ENCODE measurements around the gene FGF8. TPM values are rescaled to one million over a fixed set of nuclear protein-coding genes. Genes with fewer than 3 reads are reported as not detected.

The FGF8 gene
- polyA plus RNA-seq, 4 donors, result 4.6 to 9.7 (median 7.3) TPM

GRCh38 chr10:101770331-101771215 is 5.3 kb downstream of the FGF8 start:
- DNase-seq (ENCODE audit: low read depth in 4 of 4, low spot score in 3 of 4), result no peak

GRCh38 chr10:101769541-101770180 is 6.3 kb downstream of the FGF8 start:
- no peak for DNase-seq (ENCODE audit: low read depth in 4 of 4, low spot score in 3 of 4)

- DNase-seq (ENCODE audit: low read depth in 4 of 4, low spot score in 3 of 4), result no peak
These were observed 7.1 kb downstream of the FGF8 start for GRCh38 chr10:101768791-101769170.

GRCh38 chr10:101767966-101768790 is 7.7 kb downstream of the FGF8 start:
- DNase-seq (ENCODE audit: low read depth in 4 of 4, low spot score in 3 of 4), result no peak

- DNase-seq (ENCODE audit: low read depth in 4 of 4, low spot score in 3 of 4), result no peak
These were observed 8.3 kb downstream of the FGF8 start for GRCh38 chr10:101767600-101767945.

GRCh38 chr10:101766753-101767599 is 8.9 kb downstream of the FGF8 start:
- DNase-seq (ENCODE audit: low read depth in 4 of 4, low spot score in 3 of 4), result no peak

- no peak for DNase-seq (ENCODE audit: low read depth in 4 of 4, low spot score in 3 of 4)
These were observed 9.6 kb downstream of the FGF8 start for GRCh38 chr10:101766306-101766705.

GRCh38 chr10:101763141-101763846 is 12.6 kb downstream of the FGF8 start:
- no peak for DNase-seq (ENCODE audit: low read depth in 4 of 4, low spot score in 3 of 4)

GRCh38 chr10:101762736-101763135 is 13.2 kb downstream of the FGF8 start:
- no peak for DNase-seq (ENCODE audit: low read depth in 4 of 4, low spot score in 3 of 4)

GRCh38 chr10:101761226-101761625 is 14.7 kb downstream of the FGF8 start:
- no peak for DNase-seq (ENCODE audit: low read depth in 4 of 4, low spot score in 3 of 4)

GRCh38 chr10:101760510-101760909 is 15.4 kb downstream of the FGF8 start:
- DNase-seq (ENCODE audit: low read depth in 4 of 4, low spot score in 3 of 4), result no peak

GRCh38 chr10:101759309-101760247 is 16.3 kb downstream of the FGF8 start:
- no peak for DNase-seq (ENCODE audit: low read depth in 4 of 4, low spot score in 3 of 4)

GRCh38 chr10:101758858-101759257 is 17.1 kb downstream of the FGF8 start:
- no peak for DNase-seq (ENCODE audit: low read depth in 4 of 4, low spot score in 3 of 4)

- no peak for DNase-seq (ENCODE audit: low read depth in 4 of 4, low spot score in 3 of 4)
These were observed 23.7 kb downstream of the FGF8 start for GRCh38 chr10:101752241-101752640.

- no peak for DNase-seq (ENCODE audit: low read depth in 4 of 4, low spot score in 3 of 4)
These were observed 26.6 kb downstream of the FGF8 start for GRCh38 chr10:101749047-101750016.

GRCh38 chr10:101748496-101748895 is 27.4 kb downstream of the FGF8 start:
- no peak for DNase-seq (ENCODE audit: low read depth in 4 of 4, low spot score in 3 of 4)

GRCh38 chr10:101745074-101745696 is 30.7 kb downstream of the FGF8 start:
- DNase-seq (ENCODE audit: low read depth in 4 of 4, low spot score in 3 of 4), result no peak

Measured in left renal pelvis (tissue), 4 donors.